ENCODE measurements around the gene LRRC25.

DNA sequence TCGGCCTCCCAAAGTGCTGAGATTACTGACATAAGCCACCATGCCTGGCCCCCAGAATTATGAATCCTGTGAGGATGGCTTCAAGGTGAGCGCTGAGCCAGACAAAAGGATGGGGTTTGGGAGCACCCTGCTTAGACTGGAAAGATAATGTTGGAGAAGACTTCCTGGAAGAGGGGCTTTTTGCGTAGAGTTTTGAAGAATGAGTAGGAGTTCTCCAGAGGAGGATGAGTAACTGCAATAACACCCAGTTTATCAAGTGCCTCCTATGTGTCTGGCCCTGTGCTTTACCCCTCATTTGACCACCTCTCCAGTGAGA lies 12.1 kb downstream of the LRRC25 start:
- TF ChIP-seq, protein P1, sequence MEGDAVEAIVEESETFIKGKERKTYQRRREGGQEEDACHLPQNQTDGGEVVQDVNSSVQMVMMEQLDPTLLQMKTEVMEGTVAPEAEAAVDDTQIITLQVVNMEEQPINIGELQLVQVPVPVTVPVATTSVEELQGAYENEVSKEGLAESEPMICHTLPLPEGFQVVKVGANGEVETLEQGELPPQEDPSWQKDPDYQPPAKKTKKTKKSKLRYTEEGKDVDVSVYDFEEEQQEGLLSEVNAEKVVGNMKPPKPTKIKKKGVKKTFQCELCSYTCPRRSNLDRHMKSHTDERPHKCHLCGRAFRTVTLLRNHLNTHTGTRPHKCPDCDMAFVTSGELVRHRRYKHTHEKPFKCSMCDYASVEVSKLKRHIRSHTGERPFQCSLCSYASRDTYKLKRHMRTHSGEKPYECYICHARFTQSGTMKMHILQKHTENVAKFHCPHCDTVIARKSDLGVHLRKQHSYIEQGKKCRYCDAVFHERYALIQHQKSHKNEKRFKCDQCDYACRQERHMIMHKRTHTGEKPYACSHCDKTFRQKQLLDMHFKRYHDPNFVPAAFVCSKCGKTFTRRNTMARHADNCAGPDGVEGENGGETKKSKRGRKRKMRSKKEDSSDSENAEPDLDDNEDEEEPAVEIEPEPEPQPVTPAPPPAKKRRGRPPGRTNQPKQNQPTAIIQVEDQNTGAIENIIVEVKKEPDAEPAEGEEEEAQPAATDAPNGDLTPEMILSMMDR (optimal IDR thresholded peaks at IDR 0.05 in 1 of 3, IDR thresholded peaks at IDR 0.05 in 1 of 3, conservative IDR thresholded peaks at IDR 0.05 in 1 of 3; ENCODE audit: extremely low read depth in 1 of 3, insufficient read depth in 2 of 3, low read length in 3 of 3): no peak
- TF ChIP-seq EZH2 (IDR thresholded peaks at IDR 0.05; ENCODE audit: low read length): no peak

Data from keratinocyte (primary cell).